Adrenal gland (tissue), 12 donors: ENCODE results near the gene SEC14L6. TPM values are rescaled to one million over a fixed set of nuclear protein-coding genes. Genes with fewer than 3 reads are reported as not detected.
"Not testable (repeated sequence)": the region's sequence is repeated elsewhere in the genome, so short reads cannot be mapped to it uniquely, and the experiment has no call there.

ENCODE experiments used
- DNase-seq, 7 donors: peaks; one replicate each; pipeline ENCODE4 v3.0.0-alpha.2; 2019 to 2020
- H3K27ac ChIP-seq, 5 donors: fragments of 200-600 bp; sonication (generic) in 4 of 5; 1 replicate in 3 of 5; 2 replicates in 2 of 5; pipeline versions ENCODE4 v1.5.1 to v1.8.0; 2016 to 2020; ENCODE audit warnings: mild to moderate bottlenecking in 1 of 5
- H3K27me3 ChIP-seq: fragments of 200-600 bp; 2 replicates; pipeline ENCODE4 v1.8.0; 2021
- H3K36me3 ChIP-seq, 2 donors: fragments of 200-600 bp; replicated peaks in 1 of 2; 1 replicate in 1 of 2; 2 replicates in 1 of 2; pipeline versions ENCODE4 v1.5.1 to v1.8.0; 2018 to 2022
- H3K4me1 ChIP-seq, 2 donors: fragments of 200-600 bp; replicated peaks in 1 of 2; 1 replicate in 1 of 2; 2 replicates in 1 of 2; pipeline versions ENCODE4 v1.5.1 to v1.8.0; 2018 to 2021
- H3K4me3 ChIP-seq, 4 donors: fragments of 200-600 bp; sonication (generic) in 3 of 4; one replicate each; pipeline ENCODE4 v1.5.1; 2016 to 2018
- H3K9me3 ChIP-seq, 3 donors: fragments of 200-600 bp; sonication (generic) in 1 of 3; replicated peaks in 1 of 3; 1 replicate in 2 of 3; 2 replicates in 1 of 3; pipeline versions ENCODE4 v1.5.1 to v1.8.0; 2016 to 2021
- POLR2A ChIP-seq, 2 donors: fragments of 450-650 bp; IDR thresholded peaks; one replicate each; pipeline ENCODE4 v1.6.1; 2017; ENCODE audit warnings: antibody characterized with exemption in 2 of 2, mild to moderate bottlenecking in 2 of 2, moderate library complexity in 1 of 2
- WGBS, 4 donors: extraction: QIAGEN DNeasy Blood & Tissue Kit in 2 of 4; methylation state at CpG; one replicate each; pipeline versions ENCODE4 v1.1.5 to v1.1.7; 2013 to 2017; 5-methylcytosine and 5-hydroxymethylcytosine counted together
- intact Hi-C, 2 donors: fragments of 100-400 bp; cut with DNase I; formaldehyde crosslinking; loops; one replicate each; pipeline versions ENCODE4 v1.14.1 to v1.15.0; 2022 to 2023
- polyA plus RNA-seq, 3 donors: library from polyadenylated mRNA; stranded (reverse); fragments of 200-250 nt in 2 of 3; fragments of 350-450 nt in 1 of 3; fragmentation: Illumina TruSeq in 1 of 3; extraction: RNeasy Lipid Tissue Mini Kit (QIAGEN cat#74804) in 1 of 3; gene quantifications; one replicate each; pipeline ENCODE4 v1.2.3, GENCODE V29; 2013 to 2014
- total RNA-seq, 9 donors: library from RNA; depleted of rRNA in 4 of 9; stranded (reverse); fragments of >200 nt in 4 of 9; fragments of 120-200 nt in 1 of 9; fragmentation: NEBNext Ultra II Directional in 1 of 9; extraction: Animal tissue kit (Norgen Biotek cat#: 25700) in 1 of 9; gene quantifications; one replicate each; pipeline versions ENCODE4 v1.1.0 to v1.2.4, GENCODE V29; 2013 to 2023
- TF ChIP-seq, protein P1 (sequence below), 6 experiments: fragments of 450-650 bp in 4 of 6; fragments of 200-600 bp in 2 of 6; sonication (generic) in 1 of 6; IDR thresholded peaks; 1 replicate in 5 of 6; 2 replicates in 1 of 6; pipeline versions ENCODE4 v1.5.1 to v1.8.0; 2016 to 2021; ENCODE audit warnings: antibody characterized with exemption in 6 of 6, mild to moderate bottlenecking in 2 of 6, moderate library complexity in 1 of 6
- donor health status: healthy with polysubstance abuse.
- donor health status: Bipolar disorder and iron deficiency.
- donor health status: DM: yes; HTN: yes; CAD: no.
- donor health status: DM: no; HTN: no; CAD: no.
- donor health status: DM: no; HTN: no; CAD: no.
- donor health status: DM: yes; HTN: yes; CAD: no.

SEC14L6 gene
- total and polyA plus RNA-seq, 12 donors, result 0.19 to 4.3 (median 1.2) TPM; not detected in 1

DNA sequence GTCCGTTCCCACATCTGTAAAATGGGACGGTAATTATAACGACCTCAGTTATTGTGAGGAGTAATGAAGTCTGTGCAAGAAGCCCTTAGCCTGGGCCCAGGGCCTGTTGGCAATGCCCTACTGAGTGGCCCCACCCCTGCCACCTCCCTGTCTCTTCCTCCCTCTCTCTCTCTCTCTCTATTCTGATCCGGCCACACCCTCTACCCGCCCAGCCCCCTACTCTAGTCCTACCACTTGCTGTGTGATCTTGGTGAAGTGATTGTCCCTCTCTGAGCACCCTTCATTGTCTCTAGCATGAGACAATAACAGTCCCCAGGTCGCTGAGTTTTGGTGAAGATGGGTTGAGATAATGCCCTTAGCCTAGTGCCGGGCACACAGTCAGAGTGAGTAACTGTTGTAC lies 7.4 kb upstream of the SEC14L6 start:
- Histone ChIP-seq H3K4me3 (no peak overlapping the region), H3K27me3 (no peaks in the 10 kb centered on the region), H3K36me3 (no peaks in the 10 kb centered on the region), H3K27ac (no peak overlapping the region), H3K9me3 (no peaks in the 10 kb centered on the region), H3K4me1 (no peaks in the 10 kb centered on the region)
- intact Hi-C loops, result no loop called here
- TF ChIP-seq, protein P1, sequence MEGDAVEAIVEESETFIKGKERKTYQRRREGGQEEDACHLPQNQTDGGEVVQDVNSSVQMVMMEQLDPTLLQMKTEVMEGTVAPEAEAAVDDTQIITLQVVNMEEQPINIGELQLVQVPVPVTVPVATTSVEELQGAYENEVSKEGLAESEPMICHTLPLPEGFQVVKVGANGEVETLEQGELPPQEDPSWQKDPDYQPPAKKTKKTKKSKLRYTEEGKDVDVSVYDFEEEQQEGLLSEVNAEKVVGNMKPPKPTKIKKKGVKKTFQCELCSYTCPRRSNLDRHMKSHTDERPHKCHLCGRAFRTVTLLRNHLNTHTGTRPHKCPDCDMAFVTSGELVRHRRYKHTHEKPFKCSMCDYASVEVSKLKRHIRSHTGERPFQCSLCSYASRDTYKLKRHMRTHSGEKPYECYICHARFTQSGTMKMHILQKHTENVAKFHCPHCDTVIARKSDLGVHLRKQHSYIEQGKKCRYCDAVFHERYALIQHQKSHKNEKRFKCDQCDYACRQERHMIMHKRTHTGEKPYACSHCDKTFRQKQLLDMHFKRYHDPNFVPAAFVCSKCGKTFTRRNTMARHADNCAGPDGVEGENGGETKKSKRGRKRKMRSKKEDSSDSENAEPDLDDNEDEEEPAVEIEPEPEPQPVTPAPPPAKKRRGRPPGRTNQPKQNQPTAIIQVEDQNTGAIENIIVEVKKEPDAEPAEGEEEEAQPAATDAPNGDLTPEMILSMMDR (IDR thresholded peaks at IDR 0.05), result no peak
- TF ChIP-seq POLR2A (IDR thresholded peaks at IDR 0.05), result no peak
- WGBS, 4 donors, result 56 to 85% (median 76%) methylated on average over 7 of the region's 7 CpGs
- no peak for DNase-seq

DNA sequence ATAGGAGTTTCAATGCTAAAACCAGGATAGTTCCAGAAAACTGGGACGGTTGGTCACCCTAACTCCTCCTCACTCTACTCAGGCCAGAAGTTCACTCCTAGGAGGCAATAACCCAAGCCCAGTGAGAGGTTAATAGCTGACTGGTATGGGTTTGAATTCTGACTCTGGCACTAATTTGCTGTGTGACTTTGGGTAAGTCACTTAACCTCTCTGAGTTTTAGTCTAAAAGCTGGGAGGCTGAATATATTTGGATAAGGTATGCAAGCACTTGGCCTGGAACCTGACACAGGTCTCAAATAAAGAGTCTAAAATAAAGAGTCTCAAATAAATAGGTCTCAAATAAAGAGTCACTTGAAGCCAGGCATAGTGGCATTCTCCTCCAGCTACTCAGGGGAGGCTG lies 6.2 kb upstream of the SEC14L6 start:
- 0 to 91% (median 60%) methylated on average over 1 of the region's 1 CpG for WGBS, 4 donors
- Histone ChIP-seq H3K27me3 (no peaks in the 10 kb centered on the region), H3K4me3 (no peak overlapping the region), H3K27ac (no peak overlapping the region), H3K4me1 (no peaks in the 10 kb centered on the region), H3K36me3 (no peaks in the 10 kb centered on the region), H3K9me3 (no peaks in the 10 kb centered on the region)
- intact Hi-C loops, result no loop called here
- no peak for TF ChIP-seq POLR2A (IDR thresholded peaks at IDR 0.05)
- TF ChIP-seq, protein P1 (IDR thresholded peaks at IDR 0.05), result no peak
- no peak for DNase-seq

DNA sequence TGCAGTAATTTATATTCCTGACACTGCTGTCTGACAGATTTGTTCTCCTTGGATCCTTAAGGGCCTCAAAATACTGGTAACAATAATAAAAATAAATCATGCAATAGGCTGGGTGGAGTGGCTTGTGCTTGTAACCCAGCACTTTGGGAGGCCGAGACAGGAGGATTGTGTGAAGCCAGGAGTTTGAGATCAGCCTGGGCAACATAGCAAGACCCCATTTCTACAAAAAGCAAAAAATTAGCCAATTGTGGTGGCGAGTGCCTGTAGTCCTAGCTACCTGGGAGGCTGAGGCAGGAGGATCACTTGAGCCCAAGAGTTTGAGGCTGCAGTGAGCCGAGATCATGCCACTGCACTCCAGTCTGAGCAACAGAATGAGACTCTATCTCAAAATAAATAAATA lies 5.3 kb upstream of the SEC14L6 start:
- H3K4me3 ChIP-seq, H3K4me1 ChIP-seq, H3K27ac ChIP-seq, intact Hi-C loops, H3K36me3 ChIP-seq, H3K27me3 ChIP-seq, H3K9me3 ChIP-seq, DNase-seq: not testable (repeated sequence)
- WGBS, 4 donors, result 80 to 96% (median 88%) methylated on average over 3 of the region's 3 CpGs

DNA sequence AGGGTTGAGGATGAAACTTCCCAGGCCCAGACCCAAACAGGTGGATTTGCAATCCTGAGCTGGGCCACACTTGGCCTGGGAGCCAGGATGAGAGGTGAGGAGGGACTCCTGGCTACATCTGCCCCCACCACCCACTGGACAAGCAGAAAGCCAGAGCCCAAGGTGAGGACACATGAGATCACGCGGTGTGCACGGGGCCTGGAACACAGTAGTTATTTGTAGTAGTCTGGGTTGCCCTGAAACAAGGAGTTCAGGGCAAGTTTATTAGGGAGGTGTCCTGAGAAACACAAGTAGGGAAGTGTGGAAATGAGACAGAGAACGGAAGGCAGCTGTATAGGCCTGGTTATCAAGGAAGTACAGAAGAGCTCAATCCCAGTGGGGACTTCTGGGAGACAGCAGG lies 647 bp upstream of the SEC14L6 start:
- no peaks in the 10 kb centered on the region for H3K27me3 ChIP-seq
- peaks cover 0 to 6% of the 10 kb centered on the region in 2 donors for H3K4me1 ChIP-seq
- H3K27ac ChIP-seq, result no peak overlapping the region
- TF ChIP-seq POLR2A (IDR thresholded peaks at IDR 0.05), result no peak
- TF ChIP-seq, protein P1 (IDR thresholded peaks at IDR 0.05), result no peak
- no peak for DNase-seq
- 77 to 94% (median 90%) methylated on average over 4 of the region's 4 CpGs for WGBS, 4 donors
- H3K36me3 ChIP-seq, result no peaks in the 10 kb centered on the region
- intact Hi-C loops, result no loop called here
- H3K4me3 ChIP-seq, result no peak overlapping the region
- H3K9me3 ChIP-seq, result no peaks in the 10 kb centered on the region

DNA sequence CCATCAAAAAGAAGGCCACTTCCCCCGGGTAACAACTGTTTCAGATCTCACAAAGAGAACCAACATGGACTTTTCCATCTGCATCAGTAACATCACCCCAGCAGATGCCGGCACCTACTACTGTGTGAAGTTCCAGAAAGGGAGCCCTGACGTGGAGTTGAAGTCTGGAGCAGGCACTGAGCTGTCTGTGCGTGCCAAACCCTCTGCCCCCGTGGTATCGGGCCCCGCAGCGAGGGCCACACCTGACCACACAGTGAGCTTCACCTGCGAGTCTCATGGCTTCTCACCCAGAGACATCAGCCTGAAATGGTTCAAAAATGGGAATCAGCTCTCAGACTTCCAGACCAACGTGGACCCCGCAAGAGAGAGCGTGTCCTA lies 3.7 kb downstream of the SEC14L6 start:
- H3K4me1 ChIP-seq, result peaks cover 0 to 8% of the 10 kb centered on the region in 2 donors
- H3K36me3 ChIP-seq, result no peaks in the 10 kb centered on the region
- intact Hi-C loops, result no loop called here
- H3K4me3 ChIP-seq, result no peak overlapping the region
- no peak overlapping the region for H3K27ac ChIP-seq
- WGBS, 4 donors, result 70 to 83% (median 81%) methylated on average over 2 to 12 of the region's 12 CpGs
- H3K27me3 ChIP-seq, result no peaks in the 10 kb centered on the region
- DNase-seq, result no peak
- H3K9me3 ChIP-seq, result no peaks in the 10 kb centered on the region
- TF ChIP-seq, protein P1 (IDR thresholded peaks at IDR 0.05), result no peak
- no peak for TF ChIP-seq POLR2A (IDR thresholded peaks at IDR 0.05)
